GM12891 (cell line): ENCODE data around the gene ANKH.

ENCODE experiments used
- POLR2A ChIP-seq: IDR thresholded peaks from 2 replicates; pipeline ENCODE4 v1.6.1; 2011; ENCODE audit warnings: low read depth, low read length, control low read depth
- POLR2AphosphoS5 ChIP-seq: IDR thresholded peaks from 2 replicates; pipeline ENCODE4 v1.6.1; 2011; ENCODE audit warnings: low read depth, low read length, control low read depth
- SPI1 ChIP-seq: IDR thresholded peaks from 2 replicates; pipeline ENCODE4 v1.6.1; 2011; ENCODE audit warnings: low read depth, low read length, control low read depth
- TAF1 ChIP-seq: IDR thresholded peaks from 2 replicates; pipeline ENCODE4 v1.6.1; 2011; ENCODE audit warnings: low read depth, low read length, control low read depth

DNA sequence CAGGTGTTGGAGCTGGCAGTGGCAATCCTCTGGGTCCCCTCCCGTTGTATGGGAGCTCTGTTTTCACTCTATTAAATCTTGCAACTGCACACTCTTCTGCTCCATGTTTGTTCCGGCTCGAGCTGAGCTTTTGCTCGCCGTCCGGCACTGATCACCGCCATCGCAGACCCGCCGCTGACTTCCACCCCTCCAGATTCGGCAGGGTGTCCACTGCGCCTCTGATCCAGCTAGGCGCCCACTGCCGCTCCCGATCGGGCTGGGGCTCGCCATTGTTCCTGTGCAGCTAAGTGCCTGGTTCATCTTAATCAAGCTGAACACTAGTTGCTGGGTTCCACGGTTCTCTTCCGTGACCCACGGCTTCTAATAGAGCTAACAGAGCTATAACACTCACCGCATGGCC, 23.2 kb downstream of the ANKH start:
- TF ChIP-seq POLR2A: no peak
- TF ChIP-seq POLR2AphosphoS5: no peak
- TF ChIP-seq TAF1: no peak
- no peak for TF ChIP-seq SPI1
